ENCODE data around the gene LOXHD1. TPM values are rescaled to one million over a fixed set of nuclear protein-coding genes. Genes with fewer than 3 reads are reported as not detected.

The LOXHD1 gene
- polyA plus RNA-seq, 4 donors = 0.12 to 0.27 (median 0.19) TPM; not detected in 1

GRCh38 chr18:46625069-46625468 is 32.0 kb downstream of the LOXHD1 start:
- no peak for FAIRE-seq
- no peak overlapping the region for H3K27ac ChIP-seq (ENCODE audit: low read depth in 1 of 3, low read length in 2 of 3)
- peaks cover 0 to 3% (median 0%) of the 10 kb centered on the region in 3 donors for H3K4me1 ChIP-seq (ENCODE audit: control insufficient read depth in 3 of 3, insufficient read depth in 2 of 3, low read depth in 1 of 3, low read length in 2 of 3)
- H3K9me3 ChIP-seq (ENCODE audit: control insufficient read depth in 2 of 2, insufficient read depth in 1 of 2, low read depth in 1 of 2, low read length in 1 of 2) = no peaks in the 10 kb centered on the region
- no peak overlapping the region for H3K4me3 ChIP-seq (ENCODE audit: low read depth in 1 of 3, low read length in 3 of 3)
- WGBS, 3 donors = 87 to 90% (median 87%) methylated on average over 5 of the region's 5 CpGs
- no peaks in the 10 kb centered on the region for H3K36me3 ChIP-seq (ENCODE audit: control insufficient read depth in 3 of 3, insufficient read depth in 2 of 3, low read depth in 1 of 3, low read length in 3 of 3)
- DNase-seq = no peak
- H3K27me3 ChIP-seq (ENCODE audit: control insufficient read depth in 3 of 3, insufficient read depth in 3 of 3, low read length in 3 of 3) = no peaks in the 10 kb centered on the region

- Histone ChIP-seq H3K36me3 (ENCODE audit: control insufficient read depth in 3 of 3, insufficient read depth in 2 of 3, low read depth in 1 of 3, low read length in 3 of 3) (no peaks in the 10 kb centered on the region), H3K4me3 (ENCODE audit: low read depth in 1 of 3, low read length in 3 of 3) (no peak overlapping the region), H3K27ac (ENCODE audit: low read depth in 1 of 3, low read length in 2 of 3) (no peak overlapping the region), H3K27me3 (ENCODE audit: control insufficient read depth in 3 of 3, insufficient read depth in 3 of 3, low read length in 3 of 3) (no peaks in the 10 kb centered on the region), H3K4me1 (ENCODE audit: control insufficient read depth in 3 of 3, insufficient read depth in 2 of 3, low read depth in 1 of 3, low read length in 2 of 3) (peaks cover 0 to 3% (median 0%) of the 10 kb centered on the region in 3 donors), H3K9me3 (ENCODE audit: control insufficient read depth in 2 of 2, insufficient read depth in 1 of 2, low read depth in 1 of 2, low read length in 1 of 2) (no peaks in the 10 kb centered on the region)
- no peak for FAIRE-seq
- DNase-seq = no peak
- 68 to 86% (median 80%) methylated on average over 10 to 11 of the region's 11 CpGs for WGBS, 3 donors
These were observed 32.9 kb downstream of the LOXHD1 start for GRCh38 chr18:46624127-46624526.

- H3K27me3 ChIP-seq (ENCODE audit: control insufficient read depth in 3 of 3, insufficient read depth in 3 of 3, low read length in 3 of 3) = no peaks in the 10 kb centered on the region
- H3K4me1 ChIP-seq (ENCODE audit: control insufficient read depth in 3 of 3, insufficient read depth in 2 of 3, low read depth in 1 of 3, low read length in 2 of 3) = peaks cover 0 to 3% (median 0%) of the 10 kb centered on the region in 3 donors
- no peaks in the 10 kb centered on the region for H3K36me3 ChIP-seq (ENCODE audit: control insufficient read depth in 3 of 3, insufficient read depth in 2 of 3, low read depth in 1 of 3, low read length in 3 of 3)
- DNase-seq (no peak), FAIRE-seq (no peak)
- no peaks in the 10 kb centered on the region for H3K9me3 ChIP-seq (ENCODE audit: control insufficient read depth in 2 of 2, insufficient read depth in 1 of 2, low read depth in 1 of 2, low read length in 1 of 2)
- H3K27ac ChIP-seq (ENCODE audit: low read depth in 1 of 3, low read length in 2 of 3) = no peak overlapping the region
- H3K4me3 ChIP-seq (ENCODE audit: low read depth in 1 of 3, low read length in 3 of 3) = no peak overlapping the region
- WGBS, 3 donors = 41 to 68% (median 65%) methylated on average over 10 of the region's 10 CpGs
These were observed 33.5 kb downstream of the LOXHD1 start for GRCh38 chr18:46623541-46623940.

GRCh38 chr18:46622999-46623398 is 34.0 kb downstream of the LOXHD1 start:
- no peaks in the 10 kb centered on the region for H3K9me3 ChIP-seq (ENCODE audit: control insufficient read depth in 2 of 2, insufficient read depth in 1 of 2, low read depth in 1 of 2, low read length in 1 of 2)
- no peak overlapping the region for H3K4me3 ChIP-seq (ENCODE audit: low read depth in 1 of 3, low read length in 3 of 3)
- no peak overlapping the region for H3K27ac ChIP-seq (ENCODE audit: low read depth in 1 of 3, low read length in 2 of 3)
- no peaks in the 10 kb centered on the region for H3K27me3 ChIP-seq (ENCODE audit: control insufficient read depth in 3 of 3, insufficient read depth in 3 of 3, low read length in 3 of 3)
- WGBS, 3 donors = 86 to 93% (median 92%) methylated on average over 3 of the region's 3 CpGs
- FAIRE-seq = no peak
- no peaks in the 10 kb centered on the region for H3K36me3 ChIP-seq (ENCODE audit: control insufficient read depth in 3 of 3, insufficient read depth in 2 of 3, low read depth in 1 of 3, low read length in 3 of 3)
- peaks cover 0 to 3% (median 0%) of the 10 kb centered on the region in 3 donors for H3K4me1 ChIP-seq (ENCODE audit: control insufficient read depth in 3 of 3, insufficient read depth in 2 of 3, low read depth in 1 of 3, low read length in 2 of 3)
- no peak for DNase-seq

GRCh38 chr18:46622451-46622850 is 34.6 kb downstream of the LOXHD1 start:
- no peak for DNase-seq
- H3K27ac ChIP-seq (ENCODE audit: low read depth in 1 of 3, low read length in 2 of 3) = no peak overlapping the region
- H3K9me3 ChIP-seq (ENCODE audit: control insufficient read depth in 2 of 2, insufficient read depth in 1 of 2, low read depth in 1 of 2, low read length in 1 of 2) = no peaks in the 10 kb centered on the region
- H3K4me1 ChIP-seq (ENCODE audit: control insufficient read depth in 3 of 3, insufficient read depth in 2 of 3, low read depth in 1 of 3, low read length in 2 of 3) = peaks cover 0 to 3% (median 0%) of the 10 kb centered on the region in 3 donors
- WGBS, 3 donors = 90 to 93% (median 92%) methylated on average over 4 of the region's 4 CpGs
- H3K4me3 ChIP-seq (ENCODE audit: low read depth in 1 of 3, low read length in 3 of 3) = no peak overlapping the region
- H3K27me3 ChIP-seq (ENCODE audit: control insufficient read depth in 3 of 3, insufficient read depth in 3 of 3, low read length in 3 of 3) = no peaks in the 10 kb centered on the region
- no peaks in the 10 kb centered on the region for H3K36me3 ChIP-seq (ENCODE audit: control insufficient read depth in 3 of 3, insufficient read depth in 2 of 3, low read depth in 1 of 3, low read length in 3 of 3)
- no peak for FAIRE-seq

- FAIRE-seq = no peak
These were observed 35.1 kb downstream of the LOXHD1 start for GRCh38 chr18:46621871-46622270.

GRCh38 chr18:46621111-46621766 is 35.8 kb downstream of the LOXHD1 start:
- Histone ChIP-seq H3K4me3 (ENCODE audit: low read depth in 1 of 3, low read length in 3 of 3) (no peak overlapping the region), H3K27ac (ENCODE audit: low read depth in 1 of 3, low read length in 2 of 3) (no peak overlapping the region), H3K9me3 (ENCODE audit: control insufficient read depth in 2 of 2, insufficient read depth in 1 of 2, low read depth in 1 of 2, low read length in 1 of 2) (no peaks in the 10 kb centered on the region), H3K36me3 (ENCODE audit: control insufficient read depth in 3 of 3, insufficient read depth in 2 of 3, low read depth in 1 of 3, low read length in 3 of 3) (no peaks in the 10 kb centered on the region), H3K27me3 (ENCODE audit: control insufficient read depth in 3 of 3, insufficient read depth in 3 of 3, low read length in 3 of 3) (no peaks in the 10 kb centered on the region), H3K4me1 (ENCODE audit: control insufficient read depth in 3 of 3, insufficient read depth in 2 of 3, low read depth in 1 of 3, low read length in 2 of 3) (peaks cover 0 to 3% (median 0%) of the 10 kb centered on the region in 3 donors)
- FAIRE-seq (no peak), DNase-seq (no peak)
- 53 to 63% (median 61%) methylated on average over 6 of the region's 6 CpGs for WGBS, 3 donors

More at GRCh38 chr18:46621871-46622270, 35.1 kb downstream of the LOXHD1 start:
- WGBS, 3 donors = 8 to 54% (median 25%) methylated on average over 2 of the region's 2 CpGs
- no peak overlapping the region for H3K27ac ChIP-seq (ENCODE audit: low read depth in 1 of 3, low read length in 2 of 3)
- no peak overlapping the region for H3K4me3 ChIP-seq (ENCODE audit: low read depth in 1 of 3, low read length in 3 of 3)
- no peak for DNase-seq
- H3K36me3 ChIP-seq (ENCODE audit: control insufficient read depth in 3 of 3, insufficient read depth in 2 of 3, low read depth in 1 of 3, low read length in 3 of 3) = no peaks in the 10 kb centered on the region
- H3K9me3 ChIP-seq (ENCODE audit: control insufficient read depth in 2 of 2, insufficient read depth in 1 of 2, low read depth in 1 of 2, low read length in 1 of 2) = no peaks in the 10 kb centered on the region
- H3K4me1 ChIP-seq (ENCODE audit: control insufficient read depth in 3 of 3, insufficient read depth in 2 of 3, low read depth in 1 of 3, low read length in 2 of 3) = peaks cover 0 to 3% (median 0%) of the 10 kb centered on the region in 3 donors
- H3K27me3 ChIP-seq (ENCODE audit: control insufficient read depth in 3 of 3, insufficient read depth in 3 of 3, low read length in 3 of 3) = no peaks in the 10 kb centered on the region

- Histone ChIP-seq H3K4me3 (ENCODE audit: low read depth in 1 of 3, low read length in 3 of 3) (no peak overlapping the region), H3K9me3 (ENCODE audit: control insufficient read depth in 2 of 2, insufficient read depth in 1 of 2, low read depth in 1 of 2, low read length in 1 of 2) (no peaks in the 10 kb centered on the region), H3K27me3 (ENCODE audit: control insufficient read depth in 3 of 3, insufficient read depth in 3 of 3, low read length in 3 of 3) (no peaks in the 10 kb centered on the region), H3K36me3 (ENCODE audit: control insufficient read depth in 3 of 3, insufficient read depth in 2 of 3, low read depth in 1 of 3, low read length in 3 of 3) (no peaks in the 10 kb centered on the region), H3K27ac (ENCODE audit: low read depth in 1 of 3, low read length in 2 of 3) (no peak overlapping the region), H3K4me1 (ENCODE audit: control insufficient read depth in 3 of 3, insufficient read depth in 2 of 3, low read depth in 1 of 3, low read length in 2 of 3) (peaks cover 0 to 3% (median 0%) of the 10 kb centered on the region in 3 donors)
- WGBS, 3 donors = 78 to 82% (median 81%) methylated on average over 3 of the region's 3 CpGs
- FAIRE-seq = no peak
- no peak for DNase-seq
These were observed 37.5 kb downstream of the LOXHD1 start for GRCh38 chr18:46619559-46619958.

GRCh38 chr18:46615720-46616119 is 41.3 kb downstream of the LOXHD1 start:
- Histone ChIP-seq H3K27me3 (ENCODE audit: control insufficient read depth in 3 of 3, insufficient read depth in 3 of 3, low read length in 3 of 3) (no peaks in the 10 kb centered on the region), H3K4me1 (ENCODE audit: control insufficient read depth in 3 of 3, insufficient read depth in 2 of 3, low read depth in 1 of 3, low read length in 2 of 3) (no peaks in the 10 kb centered on the region), H3K4me3 (ENCODE audit: low read depth in 1 of 3, low read length in 3 of 3) (no peak overlapping the region), H3K27ac (ENCODE audit: low read depth in 1 of 3, low read length in 2 of 3) (no peak overlapping the region), H3K36me3 (ENCODE audit: control insufficient read depth in 3 of 3, insufficient read depth in 2 of 3, low read depth in 1 of 3, low read length in 3 of 3) (no peaks in the 10 kb centered on the region), H3K9me3 (ENCODE audit: control insufficient read depth in 2 of 2, insufficient read depth in 1 of 2, low read depth in 1 of 2, low read length in 1 of 2) (no peaks in the 10 kb centered on the region)
- FAIRE-seq (no peak), DNase-seq (no peak)

Data from small intestine (tissue), 7 donors.